GM12875 (cell line): Measurements from ENCODE around the gene AUH.

Experiments
- H3K4me3 ChIP-seq: one replicate; pipeline ENCODE4 v1.5.1; 2011; ENCODE audit warnings: low read depth, low read length, control low read depth
- TF ChIP-seq, protein P1 (sequence below): IDR thresholded peaks from 2 replicates; pipeline ENCODE4 v1.5.1; 2011; ENCODE audit warnings: low read depth, mild to moderate bottlenecking, control low read depth, inconsistent platforms, low read length, moderate library complexity, borderline replicate concordance; ENCODE audit not compliant: insufficient read depth

AUH gene, protein sequence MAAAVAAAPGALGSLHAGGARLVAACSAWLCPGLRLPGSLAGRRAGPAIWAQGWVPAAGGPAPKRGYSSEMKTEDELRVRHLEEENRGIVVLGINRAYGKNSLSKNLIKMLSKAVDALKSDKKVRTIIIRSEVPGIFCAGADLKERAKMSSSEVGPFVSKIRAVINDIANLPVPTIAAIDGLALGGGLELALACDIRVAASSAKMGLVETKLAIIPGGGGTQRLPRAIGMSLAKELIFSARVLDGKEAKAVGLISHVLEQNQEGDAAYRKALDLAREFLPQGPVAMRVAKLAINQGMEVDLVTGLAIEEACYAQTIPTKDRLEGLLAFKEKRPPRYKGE

DNA sequence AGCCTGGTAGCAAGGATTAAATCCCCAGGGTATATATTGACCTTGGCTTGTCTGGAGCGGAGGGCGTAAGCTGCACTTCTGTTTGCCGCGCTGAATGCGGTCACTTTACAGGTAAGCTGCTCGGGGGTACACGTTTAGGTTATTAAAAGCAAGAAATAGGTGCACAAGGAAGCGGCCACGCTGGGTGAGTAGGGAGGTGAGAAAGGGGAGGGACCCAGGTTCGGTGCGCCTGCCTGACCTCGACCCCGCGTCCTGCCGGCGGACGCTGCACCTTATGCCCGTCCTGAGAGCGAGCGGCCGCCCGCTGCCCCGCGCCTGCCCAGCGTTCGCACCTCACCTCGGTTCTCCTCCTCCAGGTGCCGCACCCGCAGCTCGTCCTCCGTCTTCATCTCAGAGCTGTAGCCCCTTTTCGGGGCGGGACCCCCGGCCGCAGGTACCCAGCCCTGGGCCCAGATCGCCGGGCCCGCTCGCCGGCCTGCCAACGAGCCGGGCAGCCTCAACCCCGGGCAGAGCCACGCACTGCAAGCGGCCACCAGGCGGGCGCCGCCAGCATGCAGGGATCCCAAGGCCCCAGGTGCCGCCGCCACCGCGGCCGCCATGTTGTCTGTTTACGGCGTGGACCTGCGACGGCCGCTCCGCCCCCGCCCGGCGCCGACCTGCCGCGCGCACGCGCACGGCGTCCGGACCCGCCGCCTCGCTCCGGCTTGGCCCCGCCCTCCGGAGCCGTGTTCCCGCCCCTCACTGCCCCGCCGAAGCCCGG lies at the start of gene AUH:
TSS of gene AUH (minus strand) at position 628 of the 760 bp plus-strand sequence. CDS start at position 599, 29 bp downstream.
- peak within 1 kb of the TSS; percentile 89 for H3K4me3 ChIP-seq
- TF ChIP-seq, protein P1, sequence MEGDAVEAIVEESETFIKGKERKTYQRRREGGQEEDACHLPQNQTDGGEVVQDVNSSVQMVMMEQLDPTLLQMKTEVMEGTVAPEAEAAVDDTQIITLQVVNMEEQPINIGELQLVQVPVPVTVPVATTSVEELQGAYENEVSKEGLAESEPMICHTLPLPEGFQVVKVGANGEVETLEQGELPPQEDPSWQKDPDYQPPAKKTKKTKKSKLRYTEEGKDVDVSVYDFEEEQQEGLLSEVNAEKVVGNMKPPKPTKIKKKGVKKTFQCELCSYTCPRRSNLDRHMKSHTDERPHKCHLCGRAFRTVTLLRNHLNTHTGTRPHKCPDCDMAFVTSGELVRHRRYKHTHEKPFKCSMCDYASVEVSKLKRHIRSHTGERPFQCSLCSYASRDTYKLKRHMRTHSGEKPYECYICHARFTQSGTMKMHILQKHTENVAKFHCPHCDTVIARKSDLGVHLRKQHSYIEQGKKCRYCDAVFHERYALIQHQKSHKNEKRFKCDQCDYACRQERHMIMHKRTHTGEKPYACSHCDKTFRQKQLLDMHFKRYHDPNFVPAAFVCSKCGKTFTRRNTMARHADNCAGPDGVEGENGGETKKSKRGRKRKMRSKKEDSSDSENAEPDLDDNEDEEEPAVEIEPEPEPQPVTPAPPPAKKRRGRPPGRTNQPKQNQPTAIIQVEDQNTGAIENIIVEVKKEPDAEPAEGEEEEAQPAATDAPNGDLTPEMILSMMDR: no peak

DNA sequence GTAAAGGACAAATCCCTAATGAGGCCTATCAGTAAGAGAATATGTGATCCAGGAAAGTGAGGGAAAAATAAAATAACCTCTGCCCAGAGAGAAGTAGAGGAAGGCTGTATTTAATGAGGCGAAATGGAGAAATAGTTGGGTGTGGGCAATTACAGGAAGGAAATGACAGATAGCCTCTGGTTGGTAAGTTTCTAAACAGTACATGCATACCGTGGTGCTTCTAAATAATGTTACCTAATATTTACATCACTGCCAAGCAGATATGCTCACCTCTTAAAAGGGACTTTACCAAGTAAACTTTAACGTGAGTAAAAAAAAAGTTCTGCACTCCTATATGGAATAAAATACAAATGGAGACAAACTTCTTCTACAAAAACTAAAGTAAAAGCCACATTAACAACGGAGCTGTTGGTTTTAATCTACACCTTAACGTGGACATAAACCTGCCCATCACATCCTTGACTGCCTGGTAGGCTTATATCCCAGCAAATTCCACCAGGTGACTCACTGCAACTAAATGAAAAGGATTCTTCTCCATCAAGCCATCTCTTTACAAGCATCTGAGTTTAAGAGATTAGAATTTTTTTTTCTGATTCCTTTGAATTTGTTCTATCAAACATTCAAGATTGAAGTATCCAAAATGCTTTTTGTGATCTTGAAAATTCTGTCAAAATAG lies 49.5 kb upstream of the AUH start:
- TF ChIP-seq, protein P1: no peak
- H3K4me3 ChIP-seq: no peak overlapping the region

DNA sequence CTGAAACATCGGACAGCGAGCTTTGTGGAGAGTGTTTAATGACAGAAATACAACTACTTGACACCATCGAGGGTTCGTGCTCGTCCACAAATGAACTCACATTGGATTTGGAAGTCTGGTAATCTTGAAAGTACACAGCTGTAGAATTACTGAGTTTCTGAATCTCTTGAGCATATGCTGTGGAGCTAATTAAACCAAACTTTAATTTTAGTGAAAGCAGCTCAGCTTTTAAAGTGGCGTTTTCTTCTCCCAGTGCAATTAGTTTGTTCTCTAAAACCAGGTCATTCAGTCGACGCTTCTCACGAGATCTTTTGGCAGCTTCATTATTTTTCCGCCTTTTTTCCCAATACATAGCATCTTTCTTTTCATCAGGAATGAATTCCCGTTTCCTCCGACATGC lies 48.4 kb upstream of the AUH start:
- TF ChIP-seq, protein P1: no peak

DNA sequence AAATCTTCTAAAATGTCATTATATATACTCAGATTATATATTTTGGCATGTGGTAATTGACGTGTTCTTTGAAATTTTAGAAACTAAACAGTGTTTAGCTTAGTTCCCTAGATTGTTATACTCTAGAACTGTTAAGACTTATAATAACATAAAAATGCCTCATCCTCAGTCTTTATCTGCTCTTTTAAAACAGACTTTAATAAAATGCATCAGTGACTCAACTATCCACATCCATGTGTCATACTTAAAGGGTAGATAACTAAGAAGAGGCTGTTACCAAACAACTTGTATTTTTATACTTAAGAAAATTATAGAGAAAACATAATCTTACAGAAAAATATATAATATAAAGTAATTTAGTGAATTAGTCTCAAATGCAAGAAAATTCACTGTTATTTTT lies 46.8 kb upstream of the AUH start:
- H3K4me3 ChIP-seq: no peak overlapping the region
- TF ChIP-seq, protein P1: no peak

More for the DNA sequence above, 48.4 kb upstream of the AUH start:
- H3K4me3 ChIP-seq: no peak overlapping the region

DNA sequence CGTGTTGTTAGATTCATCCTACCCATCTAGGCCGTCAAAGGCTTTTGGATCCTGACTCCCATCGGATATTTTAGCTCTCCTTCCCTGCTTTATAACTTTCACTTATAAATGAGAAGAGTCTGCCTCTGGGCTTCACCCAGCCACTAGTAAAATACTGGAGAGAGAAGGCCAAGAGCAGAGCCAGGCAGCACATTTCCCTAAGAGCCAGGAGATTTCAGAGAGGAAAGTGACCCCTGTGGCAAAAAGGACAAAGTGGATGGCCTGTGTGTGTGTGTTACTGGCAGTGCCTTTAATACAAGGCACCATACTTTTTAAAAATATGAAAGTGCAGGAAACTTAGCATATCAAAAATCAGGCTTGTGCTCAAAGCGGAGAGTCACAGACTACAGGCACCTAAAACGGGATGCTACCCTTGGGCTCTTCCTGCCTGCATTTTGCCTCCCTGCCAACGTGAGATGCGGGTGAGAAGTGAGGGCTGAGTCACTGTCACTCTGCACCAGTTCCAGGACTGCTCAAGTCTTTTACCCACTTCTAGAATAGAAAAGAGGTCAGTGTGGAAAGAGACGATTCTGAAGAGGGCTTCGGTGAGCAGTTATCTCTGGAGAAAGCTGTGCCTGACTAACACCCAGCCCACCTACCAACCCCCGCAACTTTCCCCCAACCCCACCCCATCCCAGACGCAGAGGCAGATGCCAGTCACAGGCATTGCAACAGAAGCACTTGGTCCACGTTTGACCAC lies 46.0 kb upstream of the AUH start:
- TF ChIP-seq, protein P1: no peak
- H3K4me3 ChIP-seq: no peak overlapping the region

DNA sequence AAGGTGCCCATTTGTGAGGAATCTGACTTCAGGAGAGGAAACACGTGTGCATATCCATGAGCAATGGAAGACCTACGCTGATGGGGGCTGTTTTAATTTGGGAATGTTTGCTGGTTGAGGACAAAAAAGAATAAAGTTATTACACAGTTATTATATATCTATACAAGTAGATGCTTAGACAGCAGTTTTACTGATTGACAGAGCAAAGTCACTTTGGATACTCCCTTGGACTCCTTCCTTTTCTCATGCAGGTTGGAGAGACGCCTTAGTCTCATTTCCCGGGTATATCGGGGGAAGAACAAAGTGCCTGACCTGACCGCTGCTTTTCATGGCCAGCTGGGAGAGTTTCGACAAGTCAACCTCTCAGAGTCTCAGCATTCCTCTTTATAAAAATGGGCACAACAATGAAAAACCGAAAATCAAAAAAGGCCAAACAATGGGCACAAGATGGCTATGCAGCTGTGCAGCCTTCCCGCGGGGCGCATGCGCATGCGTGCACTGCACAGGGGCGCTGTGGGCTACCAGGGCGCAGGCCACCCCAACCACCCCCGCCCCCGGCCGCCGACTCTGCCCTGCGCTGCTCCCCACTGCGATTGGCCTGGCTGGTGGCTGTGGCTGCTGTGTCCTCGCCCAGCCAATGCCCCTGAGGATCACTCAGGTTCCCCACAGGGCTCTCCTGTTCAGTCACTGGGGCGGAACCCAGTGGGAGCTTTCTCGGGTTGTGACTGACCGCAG lies 43.8 kb upstream of the AUH start:
- H3K4me3 ChIP-seq: no peak overlapping the region
- TF ChIP-seq, protein P1: no peak
